ENCODE measurements around the gene EBPL.

DNA sequence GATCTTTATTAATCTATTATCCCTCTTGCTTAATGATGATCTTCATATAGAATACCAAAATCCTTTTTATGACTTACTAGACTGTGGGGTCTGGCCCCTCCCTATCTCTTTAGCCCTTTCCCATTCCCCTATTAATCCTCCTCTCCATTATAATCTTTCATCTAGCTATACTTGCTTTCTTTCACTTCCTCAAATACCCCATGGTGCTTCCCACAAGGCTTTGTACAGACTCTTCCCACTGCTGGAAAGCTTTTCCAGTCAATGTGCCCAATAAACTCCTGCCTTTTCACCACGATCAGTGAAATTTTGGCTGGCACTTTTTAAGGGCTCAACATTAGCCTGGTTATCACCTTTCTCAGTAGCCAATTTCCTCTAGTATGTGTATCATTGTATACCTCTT is 3.2 kb upstream of the EBPL start:
- TF ChIP-seq POLR2AphosphoS5 (IDR thresholded peaks at IDR 0.05) (no peak), CTCF (IDR thresholded peaks at IDR 0.05) (no peak)
